OCI-M1 (cell line): Measurements from ENCODE around the gene OPA3.

Experiments used
- DNase-seq: peaks from one replicate; lab custom pipeline; 2025; lab: John Stamatoyannopoulos, UW

Gene OPA3

DNA sequence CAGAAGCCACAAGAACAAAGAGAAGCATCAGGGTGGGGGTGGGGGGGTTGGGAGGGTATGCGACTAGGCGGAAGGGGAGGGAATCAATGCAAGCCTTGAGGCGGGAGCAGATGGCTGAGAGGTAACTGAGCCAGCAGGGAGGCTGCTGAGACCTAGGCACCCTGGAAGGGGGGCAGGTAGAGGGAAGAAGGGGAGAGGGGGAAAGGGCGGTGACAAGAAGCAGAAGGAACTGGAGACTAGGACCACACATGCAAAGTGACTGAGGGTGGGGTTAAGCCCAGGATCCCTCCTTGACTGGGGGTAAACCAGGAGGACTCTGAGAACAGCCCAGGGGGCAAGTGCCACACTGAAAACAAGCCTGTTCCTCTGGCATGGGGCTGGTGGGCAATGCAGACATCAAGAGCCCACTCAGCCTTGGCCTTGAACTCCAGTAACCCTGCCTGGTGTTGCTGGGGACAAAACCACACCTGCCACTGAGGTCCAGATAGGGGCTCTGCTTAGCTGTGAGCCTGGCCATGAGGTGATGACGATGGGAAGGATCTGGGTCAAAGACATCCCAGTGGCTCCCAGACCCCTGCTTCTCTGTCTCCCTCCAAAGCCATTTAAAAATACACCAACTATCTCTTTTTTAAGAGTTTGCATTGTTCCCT lies 20.3 kb downstream of the OPA3 start:
- no peak for DNase-seq

DNA sequence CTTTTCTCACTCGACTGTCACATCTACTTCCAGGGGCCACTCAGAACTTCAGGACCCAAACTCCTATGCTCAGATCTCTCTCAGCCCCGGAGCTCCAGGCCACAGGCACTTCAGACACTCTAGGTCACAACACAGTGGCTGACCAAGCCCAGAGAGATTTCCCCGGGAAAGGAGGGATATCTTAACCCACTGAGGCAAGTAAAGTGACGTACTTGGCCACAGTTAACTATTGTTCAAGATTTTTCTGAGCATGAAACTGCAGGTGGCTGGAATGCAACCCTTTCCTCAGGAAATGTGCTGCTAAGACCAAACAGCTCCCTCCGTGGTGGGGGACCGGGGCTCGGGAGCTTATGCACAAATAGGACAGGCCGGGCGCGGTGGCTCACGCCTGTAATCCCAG lies 23.9 kb downstream of the OPA3 start:
- DNase-seq, result no peak

DNA sequence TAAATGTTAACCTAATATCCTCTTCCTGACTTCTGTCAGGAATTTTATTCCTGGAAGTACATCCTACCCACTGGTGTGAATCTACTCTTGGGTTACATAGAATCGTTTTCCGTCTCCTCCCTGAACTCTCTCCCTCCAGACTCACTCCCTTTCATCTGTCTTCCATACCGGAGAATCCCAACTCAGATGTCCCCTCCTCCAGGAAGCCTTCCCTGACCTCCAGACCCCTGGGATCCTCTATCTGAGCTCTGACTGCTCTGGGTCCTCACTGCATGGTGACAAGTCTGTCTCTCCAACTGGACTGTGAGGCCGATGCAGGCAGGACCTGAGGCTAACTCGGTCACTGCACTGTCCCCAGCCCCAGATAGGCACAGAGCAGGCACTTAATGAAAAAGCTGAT lies 24.6 kb downstream of the OPA3 start:
- no peak for DNase-seq

DNA sequence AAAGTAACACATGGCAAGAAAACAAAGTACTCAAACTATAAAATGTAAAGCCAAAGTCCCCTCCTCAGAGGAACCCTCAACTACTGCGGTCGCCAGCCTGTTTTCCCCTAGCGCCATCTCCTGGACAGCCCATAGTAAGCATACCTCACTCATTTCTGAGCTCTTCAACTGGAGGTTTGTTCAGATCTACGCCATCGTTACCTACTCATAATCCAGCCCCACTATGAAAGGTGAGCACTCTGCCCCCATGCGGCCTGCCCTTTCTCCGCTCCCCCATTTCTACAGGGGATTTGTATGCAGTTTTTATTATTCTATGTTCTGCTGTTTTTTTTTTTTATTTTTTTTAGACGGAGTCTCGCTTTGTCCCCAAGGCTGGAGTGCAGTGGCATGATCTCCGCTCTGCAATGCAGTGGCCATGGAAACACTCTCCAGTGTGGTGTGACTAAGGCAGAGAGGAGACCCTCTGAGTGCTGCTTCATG lies 26.2 kb downstream of the OPA3 start:
- peak; percentile 82 for DNase-seq

DNA sequence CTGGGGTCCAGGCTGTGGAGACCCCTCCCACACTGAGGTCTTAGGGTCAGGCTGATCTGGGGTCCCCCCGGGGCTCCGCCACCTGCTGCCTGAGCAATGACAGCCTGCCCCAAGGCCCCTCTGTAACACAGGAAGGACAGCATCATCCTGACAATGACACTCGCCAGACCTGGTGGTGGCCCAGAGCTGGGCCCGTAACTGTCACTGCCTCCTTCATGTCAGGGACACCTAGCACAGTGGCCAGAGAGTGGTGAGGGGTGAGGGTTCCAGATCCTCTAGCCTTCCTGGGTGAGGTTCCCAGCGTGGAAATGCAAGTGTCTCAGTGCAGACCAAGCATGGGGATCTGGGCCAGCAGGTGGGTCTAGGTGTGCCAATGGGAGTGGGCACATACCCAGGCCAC lies 27.8 kb downstream of the OPA3 start:
- no peak for DNase-seq

DNA sequence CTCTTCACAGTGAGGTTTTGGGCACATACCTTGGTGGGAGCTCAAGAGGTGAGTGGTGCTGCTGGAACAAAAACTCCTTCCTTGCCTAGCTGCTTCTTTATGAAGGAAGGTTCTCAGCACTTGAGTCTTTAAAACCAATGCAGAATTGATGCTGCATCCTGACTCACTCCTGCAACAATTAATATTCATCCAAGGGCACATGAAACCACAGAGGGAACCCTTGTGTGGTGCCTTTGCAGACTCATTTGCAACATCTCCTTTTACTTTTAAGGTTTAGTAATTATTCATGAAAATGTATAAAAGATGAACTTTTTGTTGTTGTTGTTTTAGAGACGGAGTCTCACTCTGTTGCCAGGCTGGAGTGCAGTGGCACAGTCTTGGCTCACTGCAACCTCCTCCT lies 30.1 kb downstream of the OPA3 start:
- DNase-seq, result no peak

DNA sequence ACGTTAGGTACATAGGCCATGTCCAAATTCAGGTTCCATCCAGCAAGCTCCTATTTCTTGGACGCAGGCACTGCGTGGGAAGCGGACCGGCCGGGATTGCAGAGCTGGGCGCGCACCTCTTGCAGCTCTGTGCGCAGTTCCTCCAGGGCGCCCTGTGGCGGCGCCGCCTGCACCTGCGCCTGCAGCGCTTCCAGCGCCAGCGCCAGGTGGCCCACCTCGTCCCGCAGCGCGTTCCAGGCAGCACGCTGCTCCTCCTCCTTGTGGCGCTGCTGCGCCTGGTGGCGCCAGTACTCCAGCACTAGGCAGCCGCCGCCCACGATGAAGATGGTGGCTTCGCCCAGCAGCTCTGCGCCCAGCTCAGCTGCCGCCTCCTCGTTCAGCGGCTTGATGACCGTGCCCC lies 31.1 kb downstream of the OPA3 start:
- no peak for DNase-seq

DNA sequence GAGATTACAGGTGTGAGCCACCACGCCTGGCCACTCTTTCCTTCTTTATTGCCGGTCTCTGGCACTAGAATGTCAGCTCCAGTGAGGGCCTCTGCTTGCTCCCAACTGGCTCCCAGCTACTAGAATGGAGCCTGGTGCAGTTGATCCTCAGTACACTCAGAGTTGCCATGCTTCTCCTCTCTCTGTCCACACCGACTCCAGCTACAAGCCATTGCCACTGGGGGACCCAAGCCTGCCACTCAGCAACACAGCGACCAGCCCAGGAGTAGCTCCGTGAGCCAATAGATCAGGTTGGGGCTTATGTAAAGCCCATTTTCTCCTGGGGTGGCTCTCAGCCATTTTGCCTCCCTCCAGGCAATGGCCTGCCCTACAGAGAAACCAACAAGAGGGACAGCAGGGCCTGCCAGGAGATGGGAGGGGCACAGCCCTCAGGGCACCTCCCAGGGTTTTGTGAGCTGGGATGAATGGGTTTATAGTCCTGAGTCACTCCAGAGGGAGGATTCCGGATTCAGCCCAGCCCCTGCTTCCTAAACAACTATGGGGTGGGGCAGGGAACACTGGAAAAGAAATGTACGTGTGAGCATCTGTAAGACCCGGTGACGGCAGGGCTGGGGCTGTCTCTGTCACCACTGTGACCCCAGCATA lies 36.5 kb downstream of the OPA3 start:
- no peak for DNase-seq

DNA sequence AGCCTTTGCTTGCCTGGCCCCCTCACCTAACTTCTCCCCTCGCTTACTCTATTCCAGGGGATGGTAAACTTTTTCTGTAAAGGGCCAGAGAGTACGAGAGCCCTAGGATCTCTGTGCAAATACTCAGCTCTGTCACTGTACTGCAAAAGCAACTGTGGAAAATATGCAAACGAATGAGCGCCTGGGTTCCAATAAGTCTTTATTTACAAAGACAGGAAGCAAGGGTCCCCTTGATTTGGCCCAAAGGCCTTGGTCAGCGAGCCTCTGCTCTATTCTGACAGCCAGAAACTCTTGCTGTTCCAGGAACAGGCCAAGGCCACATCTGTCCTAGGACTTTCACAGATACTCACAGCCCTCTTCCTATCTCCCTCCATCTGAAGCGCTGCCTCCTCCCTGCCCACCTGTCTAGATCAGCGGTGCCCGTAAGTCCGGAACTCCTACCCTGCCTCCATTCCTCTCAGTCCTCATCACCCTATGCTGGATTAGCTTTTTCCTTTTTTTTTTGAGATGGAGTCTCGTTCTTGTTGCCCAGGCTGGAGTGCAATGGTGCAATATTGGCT lies 37.3 kb downstream of the OPA3 start:
- no peak for DNase-seq

DNA sequence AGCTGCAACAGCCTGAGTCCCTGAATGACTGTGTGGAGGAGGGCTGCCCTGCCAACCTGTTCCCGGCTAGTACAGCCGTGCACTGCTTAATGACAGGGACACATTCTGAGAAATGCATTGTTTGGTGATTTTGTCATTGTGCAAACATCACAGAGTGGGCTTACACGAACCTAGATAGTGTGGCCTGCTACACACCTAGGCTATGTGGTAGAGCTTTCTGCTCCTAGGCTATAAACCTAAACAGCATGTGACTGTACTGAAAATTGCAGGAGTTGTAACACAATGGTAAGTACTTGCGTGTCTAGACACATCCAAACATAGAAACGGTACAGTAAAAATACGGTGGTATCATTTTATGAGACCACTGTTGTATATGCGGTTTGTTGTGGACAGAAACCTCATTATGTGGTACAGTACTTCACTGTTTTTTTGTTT lies 42.4 kb downstream of the OPA3 start:
- no peak for DNase-seq

DNA sequence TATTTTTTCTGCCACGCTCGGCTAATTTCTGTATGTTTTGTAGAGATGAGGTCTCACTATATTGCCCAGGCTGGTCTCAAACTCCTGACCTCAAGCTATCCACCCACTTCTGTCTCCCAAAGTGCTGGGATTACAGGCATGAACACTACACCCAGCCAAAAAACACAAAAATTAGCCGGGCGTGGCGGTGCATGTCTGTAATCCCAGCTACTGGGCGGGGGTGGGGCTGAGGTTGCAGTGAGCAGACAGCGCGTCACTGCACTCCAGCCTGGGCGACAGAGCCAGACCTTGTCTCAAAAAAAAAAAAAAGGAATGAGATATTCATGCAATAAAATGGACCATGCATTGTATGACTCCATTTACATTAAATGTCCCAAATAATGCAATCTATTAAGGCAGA lies 45.1 kb downstream of the OPA3 start:
- DNase-seq, result no peak

DNA sequence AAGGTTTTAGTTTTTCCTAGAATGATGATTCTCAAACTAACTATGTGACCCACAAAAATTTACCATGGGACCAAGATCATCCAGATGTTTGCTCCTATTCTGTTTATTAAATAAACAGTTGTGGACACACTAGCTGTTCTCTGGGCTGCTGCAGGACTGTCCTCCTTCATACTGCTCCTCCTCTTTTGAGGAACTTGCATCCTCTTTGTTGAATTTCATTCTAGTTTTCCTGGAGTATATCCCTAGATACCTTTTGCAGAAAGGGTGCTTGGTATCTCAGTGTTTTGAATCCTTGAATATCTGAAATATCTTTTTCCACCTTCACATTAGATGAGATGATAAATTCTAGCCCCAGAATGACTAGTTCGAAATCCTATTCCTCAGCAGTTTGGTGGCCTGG lies 53.3 kb downstream of the OPA3 start:
- no peak for DNase-seq

DNA sequence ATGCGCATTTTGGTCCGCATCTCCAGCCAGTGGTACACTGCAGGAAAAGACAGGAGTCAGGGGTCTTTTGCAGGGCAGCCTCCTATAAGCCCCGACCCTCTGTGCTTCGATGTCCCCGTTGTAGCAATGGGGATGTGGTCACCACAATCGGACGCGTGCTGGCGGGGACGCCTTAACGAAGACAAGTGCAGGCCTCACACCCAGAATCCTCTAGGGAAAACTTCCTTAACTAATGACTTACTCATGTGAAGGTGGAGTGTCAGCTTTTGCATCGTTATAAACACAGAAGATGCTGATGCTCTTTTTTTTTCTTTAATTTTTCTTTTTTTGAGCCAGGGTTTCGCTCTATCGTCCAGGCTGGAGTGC lies 55.2 kb downstream of the OPA3 start:
- DNase-seq, result no peak

DNA sequence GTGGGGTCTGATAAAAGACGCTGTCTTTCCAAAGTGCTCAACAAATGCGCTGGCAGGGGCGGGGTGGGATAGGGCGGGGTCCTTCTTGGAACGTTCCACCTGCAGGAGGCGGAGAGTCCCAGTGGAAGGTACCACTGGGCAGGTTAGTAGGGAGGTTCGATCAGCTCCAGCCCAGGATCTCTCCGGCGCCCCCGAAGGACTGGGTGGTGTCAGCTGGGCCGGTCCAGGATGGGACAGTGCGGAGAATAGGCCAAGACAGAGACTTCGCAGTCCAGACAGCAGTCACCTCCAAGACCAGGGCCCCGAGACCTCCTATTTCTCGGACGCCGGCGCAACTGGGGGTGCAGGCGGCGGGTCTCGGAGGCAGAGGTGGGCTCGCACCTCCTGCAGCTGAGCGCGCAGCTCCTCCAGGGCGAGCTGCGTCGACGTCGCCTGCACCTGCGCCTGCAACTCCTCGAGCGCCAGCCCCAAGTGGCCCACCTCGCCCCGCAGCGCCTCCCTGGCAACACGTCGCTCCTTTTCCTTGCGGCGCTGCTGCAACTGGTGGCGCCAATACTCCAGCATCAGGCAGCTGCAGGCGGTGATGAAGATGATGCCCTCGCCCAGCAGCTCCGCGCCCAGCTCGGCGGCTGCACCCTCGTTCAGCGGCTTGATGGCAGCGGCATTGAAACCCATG lies 55.7 kb downstream of the OPA3 start:
- no peak for DNase-seq

DNA sequence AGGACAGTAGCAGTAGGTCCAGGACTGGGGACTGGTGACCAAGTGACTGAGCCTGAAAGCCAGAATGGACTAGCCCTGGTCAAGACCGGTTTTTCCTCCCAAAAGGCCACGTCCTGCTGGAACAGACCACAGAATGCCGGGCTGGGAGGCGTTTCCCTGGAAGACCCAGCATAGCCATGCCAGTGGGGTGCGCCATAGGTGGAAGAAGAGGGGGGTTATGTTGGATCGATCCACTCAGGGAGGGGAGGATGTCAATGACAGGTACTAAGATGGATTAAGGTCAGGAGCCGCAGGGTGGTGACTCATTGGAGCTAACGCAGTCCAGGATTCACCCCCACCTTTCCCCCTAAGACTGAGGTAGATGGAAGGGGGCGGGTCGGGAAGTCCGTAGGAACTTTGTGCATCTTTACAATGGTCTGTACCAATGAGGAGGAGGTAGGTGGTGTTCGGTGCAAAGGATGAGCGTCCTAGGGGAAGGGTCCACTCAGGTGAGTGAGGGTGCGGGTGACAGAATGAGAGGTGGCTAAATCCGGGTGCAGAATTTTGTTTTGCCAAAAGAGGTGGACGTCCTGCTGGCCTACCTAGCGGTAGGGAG lies 56.4 kb downstream of the OPA3 start:
- no peak for DNase-seq

DNA sequence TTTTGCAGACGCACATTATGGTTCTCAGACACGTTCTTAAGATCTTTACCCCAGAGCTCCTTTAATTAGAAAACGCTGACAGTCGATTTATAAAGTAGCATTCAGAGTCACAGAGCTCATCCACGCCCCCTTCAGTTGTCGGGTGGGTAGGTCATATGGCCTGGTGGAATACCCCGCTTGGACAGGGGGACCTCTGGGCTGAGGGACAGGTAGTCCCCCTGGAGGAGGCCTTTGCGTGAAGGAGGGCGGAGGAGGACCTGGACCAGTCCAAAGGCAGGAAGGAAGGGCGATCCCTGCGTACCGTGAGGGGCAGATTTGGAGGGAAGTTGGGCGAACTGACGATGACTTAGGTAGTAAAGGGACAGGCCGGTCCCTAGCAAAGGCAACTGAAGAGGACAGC lies 56.9 kb downstream of the OPA3 start:
- no peak for DNase-seq

DNA sequence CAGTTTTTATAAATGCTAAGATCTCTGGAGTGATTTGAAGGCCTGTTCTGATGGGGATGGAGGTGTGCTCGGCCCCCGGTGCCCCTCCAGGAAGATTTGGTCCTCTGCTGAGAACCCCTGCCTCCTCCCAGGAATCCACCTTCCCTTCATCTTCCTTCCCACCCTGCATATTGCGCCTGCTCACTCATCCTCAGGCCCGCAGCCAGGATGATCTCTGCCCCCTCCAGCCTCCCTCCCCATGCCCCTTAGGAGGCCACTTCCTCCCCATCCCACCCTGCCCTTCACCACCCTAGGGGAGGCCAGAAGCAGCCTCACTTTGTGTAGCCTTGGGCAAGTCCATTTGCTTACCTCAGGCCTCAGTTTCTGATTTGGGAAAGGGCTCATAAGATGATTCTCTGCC lies 57.6 kb downstream of the OPA3 start:
- DNase-seq, result no peak

DNA sequence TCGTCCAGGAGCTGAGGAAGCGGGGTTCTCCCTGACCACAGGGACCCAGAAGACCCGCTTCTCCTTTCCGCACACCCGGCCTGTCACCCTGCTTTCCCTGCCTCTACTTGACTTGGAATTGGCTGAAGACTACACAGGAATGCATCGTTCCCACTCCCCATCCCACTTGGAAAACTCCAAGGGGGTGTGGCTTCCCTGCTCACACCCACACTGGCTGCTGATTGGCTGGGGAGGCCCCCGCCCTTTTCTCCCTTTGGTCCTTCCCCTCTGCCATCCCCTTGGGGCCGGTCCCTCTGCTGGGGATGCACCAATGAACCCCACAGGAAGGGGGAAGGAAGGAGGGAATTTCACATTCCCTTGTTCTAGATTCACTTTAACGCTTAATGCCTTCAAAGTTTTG lies 58.5 kb downstream of the OPA3 start:
- DNase-seq, result no peak

DNA sequence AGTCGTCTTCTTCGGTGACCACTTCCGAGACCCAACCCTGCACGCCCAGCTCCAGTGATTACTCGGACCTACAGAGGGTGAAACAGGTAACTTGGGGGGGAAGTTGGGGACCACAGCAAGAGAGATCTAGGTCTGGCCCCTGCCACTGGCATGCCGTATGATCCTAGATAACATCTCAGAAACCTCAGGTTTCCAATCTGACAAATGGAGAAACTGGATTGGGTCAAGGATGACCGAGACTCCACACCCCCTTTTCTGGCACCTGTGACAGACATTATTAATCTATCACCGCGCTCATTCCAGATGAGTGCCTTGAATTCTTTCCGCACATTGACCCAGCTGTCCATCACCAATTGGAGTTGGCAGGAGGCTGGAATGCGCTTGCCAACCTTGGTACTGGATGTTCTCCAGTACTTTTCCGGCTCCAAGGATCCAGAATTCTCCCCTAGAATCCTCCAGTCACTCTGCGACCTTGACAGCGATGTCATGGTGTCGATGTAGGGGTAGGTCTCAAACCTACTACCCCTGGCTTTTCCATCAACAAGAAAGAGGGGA lies 60.0 kb downstream of the OPA3 start:
- DNase-seq, result no peak

DNA sequence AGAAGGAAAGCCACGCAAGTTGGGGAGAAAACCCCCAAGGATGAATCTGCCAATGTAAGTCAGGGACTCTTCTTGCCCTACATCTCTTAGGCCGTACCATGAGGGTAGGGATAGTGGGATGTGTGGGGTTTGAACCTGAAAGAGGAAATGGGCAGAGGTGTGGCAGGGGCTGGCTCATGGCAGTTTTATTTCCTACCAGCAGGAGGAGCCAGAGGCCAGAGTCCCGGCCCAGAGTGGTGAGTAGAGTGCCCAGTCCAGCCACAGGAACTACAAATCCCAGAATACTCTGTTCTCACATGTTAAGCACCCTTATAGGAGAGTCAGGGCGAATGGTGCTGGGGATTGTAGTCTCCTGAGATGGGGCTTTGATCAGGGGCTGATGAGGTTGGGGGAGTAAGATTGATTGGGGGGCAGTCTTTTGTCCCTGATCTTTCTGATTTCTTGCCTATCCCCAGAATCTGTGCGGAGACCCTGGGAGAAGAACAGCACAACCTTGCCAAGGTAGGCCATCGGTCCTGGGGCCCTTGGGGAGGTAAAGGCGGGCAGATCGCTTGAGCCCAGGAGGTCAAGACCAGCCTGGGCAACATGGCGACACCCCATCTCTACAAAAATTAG lies 60.9 kb downstream of the OPA3 start:
- DNase-seq, result peak; percentile 96

DNA sequence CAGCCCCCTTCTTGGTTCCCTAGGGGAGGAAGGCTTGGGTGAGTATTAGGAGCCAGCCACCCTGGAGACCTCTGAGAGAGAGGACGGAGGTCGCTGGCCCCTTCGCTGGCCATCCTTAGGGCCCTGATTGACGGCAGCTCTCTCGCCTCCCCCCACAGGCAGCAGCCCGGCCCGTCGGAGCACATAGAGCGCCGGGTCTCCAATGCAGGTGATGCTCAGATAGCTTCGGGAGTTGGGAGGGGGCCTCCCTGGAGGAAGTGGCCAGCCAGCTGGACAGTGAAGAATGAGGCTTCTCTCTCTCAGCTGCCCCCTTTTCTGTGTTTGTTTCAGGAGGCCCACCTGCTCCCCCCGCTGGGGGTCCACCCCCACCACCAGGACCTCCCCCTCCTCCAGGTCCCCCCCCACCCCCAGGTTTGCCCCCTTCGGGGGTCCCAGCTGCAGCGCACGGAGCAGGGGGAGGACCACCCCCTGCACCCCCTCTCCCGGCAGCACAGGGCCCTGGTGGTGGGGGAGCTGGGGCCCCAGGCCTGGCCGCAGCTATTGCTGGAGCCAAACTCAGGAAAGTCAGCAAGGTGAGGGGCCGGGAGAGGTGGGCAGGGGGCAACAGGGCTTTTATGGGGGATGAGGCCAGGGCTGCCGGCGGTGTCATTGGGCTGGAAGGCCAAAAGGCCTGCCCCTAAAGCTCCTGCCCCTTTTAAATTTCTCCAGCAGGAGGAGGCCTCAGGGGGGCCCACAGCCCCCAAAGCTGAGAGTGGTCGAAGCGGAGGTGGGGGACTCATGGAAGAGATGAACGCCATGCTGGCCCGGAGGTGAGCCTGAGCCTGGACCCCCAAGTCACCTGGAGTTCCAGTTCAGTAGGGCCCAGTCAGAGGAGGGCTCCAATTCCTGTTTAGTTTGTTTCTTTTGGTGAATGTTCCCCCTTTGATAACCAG lies 62.3 kb downstream of the OPA3 start:
- DNase-seq, result no peak
